DMS153 treated with DMSO at 0.1 percent for 48 hours (cell line): ENCODE data around the gene FCHO1.
"Not testable (repeated sequence)": the region's sequence is repeated elsewhere in the genome, so short reads cannot be mapped to it uniquely, and the experiment has no call there.

ENCODE experiments used
- DNase-seq: peaks from one replicate; lab custom pipeline; 2025; ENCODE audit not compliant: unreplicated experiment; lab: John Stamatoyannopoulos, UW

Gene FCHO1

DNA sequence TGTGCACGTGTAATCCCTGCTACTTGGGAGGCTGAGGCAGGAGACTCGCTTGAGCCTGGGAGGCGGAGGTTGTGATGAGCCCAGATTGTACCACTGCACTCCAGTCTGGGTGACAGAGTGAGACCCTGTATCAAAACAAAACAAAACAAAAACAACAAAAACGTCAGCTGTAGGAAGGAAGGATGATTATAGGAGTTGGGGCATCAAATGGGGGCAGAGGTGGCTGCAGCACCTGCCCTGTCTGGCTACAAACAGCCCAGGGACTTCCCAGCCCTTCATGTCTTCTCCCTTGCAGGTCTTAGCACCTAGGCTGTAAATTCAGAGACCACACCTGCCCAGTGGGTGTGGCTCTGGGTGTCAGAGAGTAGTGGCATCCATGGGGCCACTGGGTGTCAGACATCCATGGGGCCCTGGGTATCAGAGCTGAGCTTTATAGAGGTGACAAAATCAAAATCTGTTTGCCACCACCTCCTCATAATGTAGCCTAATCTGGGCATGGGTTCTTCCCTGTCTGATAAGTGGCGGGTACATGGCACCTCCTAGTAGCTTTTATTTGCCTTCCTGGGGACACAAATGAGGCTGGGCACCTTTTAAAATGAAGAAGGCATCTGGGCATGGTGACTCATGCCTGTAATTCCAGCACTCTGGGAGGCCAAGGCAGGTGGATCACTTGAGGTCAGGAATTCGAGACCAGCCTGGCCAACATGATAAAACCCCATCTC lies 38.9 kb downstream of the FCHO1 start:
- DNase-seq, result no peak

DNA sequence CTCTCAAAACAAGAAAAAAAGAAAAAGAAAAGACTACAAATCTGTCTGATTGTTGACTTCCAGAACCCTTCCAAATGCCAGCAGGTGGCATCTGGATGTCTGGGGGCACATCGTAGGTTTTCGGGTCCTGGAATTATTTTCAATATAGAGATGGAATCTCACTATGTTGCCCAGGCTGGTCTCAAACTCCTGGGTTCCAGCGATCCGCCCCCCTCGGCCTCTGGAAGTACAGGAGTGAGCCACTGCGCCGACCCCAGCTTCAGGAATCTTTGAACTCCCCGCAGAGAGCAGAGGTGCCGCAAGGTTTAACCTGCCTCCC lies 43.1 kb downstream of the FCHO1 start:
- no peak for DNase-seq

DNA sequence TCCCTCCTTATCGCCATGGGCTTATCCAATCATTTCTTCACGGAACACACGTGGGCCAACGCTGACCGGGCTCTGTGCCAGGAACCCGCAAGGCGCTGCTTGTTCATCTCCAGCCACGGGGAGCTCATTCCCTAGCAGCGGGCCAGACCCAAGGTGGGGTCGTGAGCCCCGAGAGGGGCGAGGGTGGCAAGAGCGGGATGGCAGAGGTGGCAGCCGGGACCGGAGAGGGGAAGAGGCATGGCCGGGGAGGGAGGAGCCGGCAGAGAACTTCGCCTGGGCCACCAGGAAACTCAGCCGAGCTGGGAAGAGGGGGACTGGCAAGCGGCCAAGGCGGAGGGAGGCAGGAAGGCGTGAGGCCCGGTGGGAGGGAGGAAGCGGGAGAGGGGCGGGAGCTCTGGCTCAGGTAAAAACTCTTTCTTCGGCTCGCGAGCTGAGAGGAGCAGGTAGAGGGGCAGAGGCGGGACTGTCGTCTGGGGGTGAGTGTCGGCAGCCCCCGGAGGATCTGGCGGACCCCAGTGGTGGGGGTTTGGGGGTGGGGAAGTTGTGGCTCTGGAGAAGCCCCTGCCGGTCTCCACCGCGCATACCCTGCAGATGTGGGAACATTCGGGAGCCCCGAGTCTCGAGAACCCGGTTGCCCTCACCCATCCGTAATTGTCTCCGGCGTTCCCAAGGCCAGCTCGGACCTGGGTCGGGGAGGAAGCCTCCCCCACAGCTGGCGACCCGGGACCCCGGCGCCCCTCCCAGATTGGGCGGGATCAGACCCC lies 43.6 kb downstream of the FCHO1 start, which contains the start of gene B3GNT3:
TSS of gene B3GNT3 (plus strand) at position 408 of the 764 bp plus-strand sequence. CDS start 12,670 bp downstream, outside the sequence.
- peak; percentile 40 for DNase-seq

DNA sequence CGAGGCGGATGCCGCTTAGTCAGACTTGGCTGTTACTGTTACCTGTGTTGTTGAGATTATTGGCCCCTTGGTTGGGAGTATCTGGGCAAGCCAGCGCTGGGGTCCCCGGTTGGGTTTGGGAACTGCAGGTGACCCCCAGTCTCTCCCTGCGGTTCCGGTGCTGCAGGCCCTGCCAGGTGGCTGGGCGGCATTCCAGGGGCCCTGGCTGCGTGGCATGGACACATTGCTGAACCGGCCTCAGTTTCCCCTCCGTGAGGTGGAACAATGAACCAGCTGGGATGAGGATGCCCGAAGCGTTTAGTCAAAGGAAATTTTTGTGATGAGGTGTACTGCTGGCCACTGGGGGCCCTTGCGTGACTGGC lies 44.2 kb downstream of the FCHO1 start:
- DNase-seq, result no peak

DNA sequence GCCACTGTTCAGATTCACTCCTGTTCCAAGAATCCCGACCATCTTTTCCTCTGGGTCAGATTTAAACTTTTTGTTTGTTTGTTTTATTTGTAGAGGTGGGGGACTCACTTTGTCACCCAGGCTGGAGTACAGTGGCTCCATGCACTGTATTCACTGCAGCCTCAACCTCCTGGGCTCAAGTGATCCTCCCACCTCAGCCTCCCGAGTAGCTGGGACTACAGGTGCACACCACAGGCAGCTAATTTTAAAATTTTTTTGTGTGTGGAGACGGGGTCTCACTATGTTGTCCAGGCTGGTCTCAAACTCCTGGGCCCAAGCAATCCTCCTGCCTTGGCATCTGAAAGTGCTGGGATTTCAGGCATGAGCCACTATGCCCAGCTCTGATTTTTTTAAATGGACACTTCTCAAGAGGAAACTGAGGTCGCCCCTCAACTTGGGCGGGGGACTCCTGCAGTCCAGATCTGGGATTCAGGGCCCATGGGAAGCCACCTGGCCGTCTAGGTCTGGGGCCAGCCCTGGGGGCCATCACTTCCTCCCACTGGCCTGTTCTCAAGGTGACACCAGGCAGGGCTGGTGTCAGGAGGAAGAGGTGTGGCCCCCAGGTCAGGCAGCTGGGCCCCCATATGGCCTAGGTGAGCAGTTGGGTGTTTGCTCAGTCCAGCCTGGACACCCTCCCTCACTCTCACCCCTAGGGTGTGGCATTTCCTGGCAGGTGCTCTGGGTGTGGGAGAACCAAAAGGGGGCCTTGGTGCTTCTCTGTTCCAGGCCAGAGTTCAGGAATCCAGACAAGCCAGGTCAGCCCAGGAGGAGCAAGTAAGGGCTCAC lies 44.9 kb downstream of the FCHO1 start:
- DNase-seq, result no peak

DNA sequence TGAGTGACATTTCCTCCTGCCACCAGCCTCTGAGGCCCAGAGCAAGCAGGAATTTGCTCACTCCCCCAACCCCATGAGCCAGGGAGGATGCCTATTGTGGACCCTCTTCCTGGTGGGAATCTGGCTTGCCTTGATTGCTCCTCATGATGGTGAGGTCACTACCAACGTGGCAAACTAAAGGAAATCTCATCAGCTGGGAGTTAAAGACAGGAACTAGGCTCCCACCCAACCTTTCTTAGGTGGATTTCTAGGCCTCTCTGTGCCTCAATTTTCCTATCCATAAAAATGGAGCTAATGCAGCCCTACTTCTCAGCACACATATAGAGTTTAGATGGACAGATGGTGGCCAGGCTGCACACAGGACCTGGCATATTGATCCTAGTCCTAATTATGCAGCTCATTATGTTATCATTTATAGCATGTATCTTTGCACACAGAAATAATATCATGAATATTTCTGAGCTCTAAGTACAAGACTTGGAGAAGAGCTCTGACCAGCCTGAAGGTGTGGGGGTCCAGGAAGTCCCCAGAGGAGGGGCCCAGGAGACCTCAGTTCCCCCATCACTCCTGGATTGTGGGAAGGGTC lies 45.7 kb downstream of the FCHO1 start:
- DNase-seq, result no peak

DNA sequence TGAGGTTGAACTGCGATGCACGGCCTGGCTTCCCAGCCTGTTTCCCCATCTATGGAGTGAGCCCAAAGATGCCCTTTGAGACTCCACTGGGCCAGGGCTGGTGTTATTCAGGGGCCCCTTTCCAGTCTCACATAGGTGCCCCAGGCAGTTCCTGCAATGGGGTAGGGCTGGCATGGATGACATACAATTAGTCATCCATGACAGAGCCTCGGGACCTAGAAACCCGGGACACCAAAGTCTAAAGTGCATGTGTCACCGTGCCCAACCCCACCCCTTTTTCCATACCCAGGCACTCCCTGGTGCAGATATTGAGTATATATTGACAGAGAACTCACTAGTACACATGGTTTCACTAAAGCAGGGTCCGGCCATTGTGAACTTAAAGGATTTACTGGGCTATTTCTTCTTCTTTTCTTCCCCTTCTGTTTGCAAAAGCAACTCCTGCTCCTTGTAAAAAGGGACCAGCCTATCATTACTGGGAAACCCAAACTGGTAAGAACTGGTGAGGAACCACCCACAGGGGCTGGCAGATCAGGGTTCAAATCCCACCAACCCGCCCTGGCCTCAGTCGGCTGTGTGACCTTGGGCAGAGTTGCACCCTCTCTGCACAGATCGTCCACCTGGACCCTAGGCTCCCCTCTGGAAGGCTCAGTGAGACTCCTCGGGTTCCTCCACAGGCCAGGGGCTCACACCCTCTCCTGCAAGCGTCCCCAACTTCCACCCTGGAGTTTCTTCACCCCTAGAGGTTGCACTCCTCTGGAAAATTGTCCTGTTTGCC lies 46.3 kb downstream of the FCHO1 start:
- DNase-seq, result no peak

DNA sequence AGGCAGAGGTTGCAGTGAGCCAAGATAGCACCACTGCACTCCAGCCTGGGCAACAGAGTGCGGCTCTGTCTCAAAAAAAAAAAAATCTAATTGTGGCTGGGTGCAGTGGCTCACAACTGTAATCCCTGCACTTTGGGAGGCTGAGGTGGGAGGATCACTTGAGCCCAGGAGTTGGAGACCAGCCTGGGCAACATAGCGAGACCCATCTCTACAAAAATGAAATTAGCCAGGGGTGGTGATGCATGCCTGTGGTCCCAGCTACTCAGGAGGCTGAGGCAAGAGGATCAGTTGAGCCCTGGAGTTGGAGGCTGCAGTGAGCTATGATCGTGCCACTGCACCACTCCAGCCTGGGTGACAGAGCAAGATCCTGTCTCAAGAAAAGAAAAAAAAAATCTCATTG lies 47.3 kb downstream of the FCHO1 start:
- DNase-seq, result not testable (repeated sequence)

DNA sequence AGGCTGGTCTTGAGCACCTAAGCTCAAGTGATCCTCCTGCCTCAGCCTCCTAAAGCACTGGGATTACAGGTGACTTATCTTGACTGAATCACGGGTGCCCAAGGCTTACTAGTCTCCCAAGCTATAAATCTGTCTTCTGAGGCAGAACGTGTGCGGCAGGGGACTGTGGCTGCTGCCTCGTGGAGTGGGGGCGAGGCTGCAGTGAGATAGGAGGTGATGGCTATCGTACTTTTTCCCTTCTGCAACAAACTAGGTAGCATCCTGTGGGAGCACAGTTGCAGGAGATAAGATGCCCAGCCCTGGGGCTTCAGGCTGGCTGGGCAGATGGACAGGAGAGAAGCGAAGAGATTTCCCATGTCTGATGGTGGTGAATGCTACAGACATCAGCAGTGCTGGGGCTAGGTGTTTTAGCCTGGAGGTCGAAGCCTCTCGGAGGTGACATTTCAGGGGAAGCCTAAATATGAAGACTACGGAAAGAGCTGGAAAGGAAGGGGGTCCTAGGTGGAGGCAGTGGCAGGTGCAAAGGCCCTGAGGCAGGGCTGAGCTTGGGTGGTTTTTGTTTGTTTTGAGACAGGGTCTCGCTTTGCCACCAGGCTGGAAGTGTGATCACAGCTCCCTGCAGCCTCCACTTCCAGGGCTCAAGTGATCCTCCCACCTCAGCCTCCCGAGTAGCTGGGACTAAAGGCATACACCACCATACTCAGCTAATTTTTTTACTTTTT lies 51.0 kb downstream of the FCHO1 start:
- DNase-seq, result no peak

DNA sequence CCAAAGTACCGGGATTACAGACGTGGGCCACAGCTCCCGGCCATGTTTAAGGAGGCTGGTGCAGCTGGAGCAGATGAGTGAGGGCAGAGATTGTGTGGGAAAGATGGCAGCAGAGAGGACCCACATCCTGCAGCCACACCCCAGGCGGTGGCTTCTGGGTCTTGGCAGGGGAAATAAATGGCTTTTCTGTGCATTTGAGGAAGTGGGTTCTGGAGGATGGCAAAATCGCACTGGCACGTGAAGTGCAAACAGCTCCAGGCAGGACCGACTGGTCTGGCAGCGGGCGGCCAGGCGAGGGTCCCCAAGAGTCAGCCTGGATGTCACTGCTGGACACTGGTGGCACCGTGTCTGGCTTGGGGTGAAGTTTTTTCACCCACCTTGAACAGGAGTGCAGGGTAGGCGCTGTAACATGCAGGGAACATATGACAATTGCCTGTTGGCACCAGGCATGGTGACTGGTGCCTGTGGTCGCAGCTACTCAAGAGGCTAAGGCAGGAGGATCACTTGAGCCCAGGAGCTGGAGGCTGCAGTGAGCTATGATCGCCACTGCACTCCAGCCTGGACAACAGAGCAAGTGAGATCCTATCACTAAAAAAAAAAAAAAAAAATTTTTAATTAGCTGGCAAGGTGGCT lies 52.1 kb downstream of the FCHO1 start:
- DNase-seq, result no peak

DNA sequence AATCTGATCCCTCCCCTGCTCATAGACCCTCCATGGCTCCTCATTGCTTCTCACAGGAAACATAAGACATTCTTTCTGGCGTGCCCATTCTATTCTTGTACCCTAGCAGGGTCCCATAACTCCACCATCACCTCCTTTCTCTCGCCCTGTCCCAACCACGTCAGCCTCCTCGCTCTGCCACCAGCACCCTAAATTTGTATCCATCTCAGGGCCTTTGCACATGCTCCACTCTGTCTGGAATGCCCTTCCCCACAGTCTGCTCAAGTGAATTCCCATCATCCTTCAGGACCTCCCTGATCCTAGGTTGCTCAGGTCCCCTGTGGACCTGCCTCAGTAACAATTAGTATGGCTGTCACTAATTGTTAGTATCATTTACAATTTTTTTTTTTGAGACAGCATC lies 54.1 kb downstream of the FCHO1 start:
- no peak for DNase-seq

DNA sequence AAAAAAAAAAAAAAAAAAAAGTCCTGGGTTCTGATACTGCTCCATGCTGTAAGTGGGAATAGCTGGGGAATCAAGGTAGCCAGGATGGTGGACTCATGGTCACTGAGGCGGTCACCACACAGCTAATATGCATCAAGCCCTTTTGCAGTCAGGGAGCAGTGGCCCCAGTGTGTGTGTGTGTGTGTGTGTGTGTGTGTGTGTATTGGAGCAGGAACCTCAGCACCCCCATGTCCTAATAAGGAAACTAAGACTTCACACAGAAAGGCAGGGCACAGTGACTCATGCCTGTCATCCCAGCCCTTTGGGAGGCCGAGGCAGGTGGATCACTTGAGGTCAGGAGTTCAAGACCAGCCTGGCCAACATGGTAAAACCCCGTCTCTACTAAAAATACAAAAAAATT lies 55.7 kb downstream of the FCHO1 start:
- DNase-seq, result no peak

DNA sequence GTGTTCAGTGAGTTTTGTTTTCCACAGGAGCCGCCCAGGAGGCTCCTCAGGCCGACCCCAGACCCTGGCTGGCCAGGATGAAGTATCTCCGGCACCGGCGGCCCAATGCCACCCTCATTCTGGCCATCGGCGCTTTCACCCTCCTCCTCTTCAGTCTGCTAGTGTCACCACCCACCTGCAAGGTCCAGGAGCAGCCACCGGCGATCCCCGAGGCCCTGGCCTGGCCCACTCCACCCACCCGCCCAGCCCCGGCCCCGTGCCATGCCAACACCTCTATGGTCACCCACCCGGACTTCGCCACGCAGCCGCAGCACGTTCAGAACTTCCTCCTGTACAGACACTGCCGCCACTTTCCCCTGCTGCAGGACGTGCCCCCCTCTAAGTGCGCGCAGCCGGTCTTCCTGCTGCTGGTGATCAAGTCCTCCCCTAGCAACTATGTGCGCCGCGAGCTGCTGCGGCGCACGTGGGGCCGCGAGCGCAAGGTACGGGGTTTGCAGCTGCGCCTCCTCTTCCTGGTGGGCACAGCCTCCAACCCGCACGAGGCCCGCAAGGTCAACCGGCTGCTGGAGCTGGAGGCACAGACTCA lies 56.5 kb downstream of the FCHO1 start:
- DNase-seq, result no peak

DNA sequence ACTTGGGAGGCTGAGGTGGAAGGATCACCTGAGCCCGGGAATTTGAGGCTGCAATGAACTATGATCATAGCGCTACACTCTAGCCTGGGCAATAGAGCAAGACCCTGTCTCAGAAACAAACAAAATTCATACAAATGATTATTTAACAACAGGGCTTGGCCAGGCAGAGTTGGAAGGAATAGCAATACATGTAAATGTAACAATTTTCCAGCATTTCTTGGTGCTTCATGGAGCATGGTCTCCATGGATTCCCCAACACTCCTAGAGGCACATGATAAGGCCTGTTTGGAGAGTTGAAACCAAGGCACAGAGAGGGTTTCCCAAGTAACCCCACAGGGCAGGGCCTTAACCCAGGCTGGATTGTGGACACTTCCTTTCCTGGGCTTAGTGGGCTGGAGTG lies 59.8 kb downstream of the FCHO1 start:
- DNase-seq, result no peak

DNA sequence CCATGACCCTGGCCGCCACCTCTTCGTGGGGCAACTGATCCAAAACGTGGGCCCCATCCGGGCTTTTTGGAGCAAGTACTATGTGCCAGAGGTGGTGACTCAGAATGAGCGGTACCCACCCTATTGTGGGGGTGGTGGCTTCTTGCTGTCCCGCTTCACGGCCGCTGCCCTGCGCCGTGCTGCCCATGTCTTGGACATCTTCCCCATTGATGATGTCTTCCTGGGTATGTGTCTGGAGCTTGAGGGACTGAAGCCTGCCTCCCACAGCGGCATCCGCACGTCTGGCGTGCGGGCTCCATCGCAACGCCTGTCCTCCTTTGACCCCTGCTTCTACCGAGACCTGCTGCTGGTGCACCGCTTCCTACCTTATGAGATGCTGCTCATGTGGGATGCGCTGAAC lies 60.4 kb downstream of the FCHO1 start:
- no peak for DNase-seq

DNA sequence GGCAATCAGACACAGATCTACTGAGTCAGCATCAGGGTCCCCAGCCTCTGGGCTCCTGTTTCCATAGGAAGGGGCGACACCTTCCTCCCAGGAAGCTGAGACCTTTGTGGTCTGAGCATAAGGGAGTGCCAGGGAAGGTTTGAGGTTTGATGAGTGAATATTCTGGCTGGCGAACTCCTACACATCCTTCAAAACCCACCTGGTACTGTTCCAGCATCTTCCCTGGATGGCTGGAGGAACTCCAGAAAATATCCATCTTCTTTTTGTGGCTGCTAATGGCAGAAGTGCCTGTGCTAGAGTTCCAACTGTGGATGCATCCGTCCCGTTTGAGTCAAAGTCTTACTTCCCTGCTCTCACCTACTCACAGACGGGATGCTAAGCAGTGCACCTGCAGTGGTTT lies 60.8 kb downstream of the FCHO1 start:
- no peak for DNase-seq

DNA sequence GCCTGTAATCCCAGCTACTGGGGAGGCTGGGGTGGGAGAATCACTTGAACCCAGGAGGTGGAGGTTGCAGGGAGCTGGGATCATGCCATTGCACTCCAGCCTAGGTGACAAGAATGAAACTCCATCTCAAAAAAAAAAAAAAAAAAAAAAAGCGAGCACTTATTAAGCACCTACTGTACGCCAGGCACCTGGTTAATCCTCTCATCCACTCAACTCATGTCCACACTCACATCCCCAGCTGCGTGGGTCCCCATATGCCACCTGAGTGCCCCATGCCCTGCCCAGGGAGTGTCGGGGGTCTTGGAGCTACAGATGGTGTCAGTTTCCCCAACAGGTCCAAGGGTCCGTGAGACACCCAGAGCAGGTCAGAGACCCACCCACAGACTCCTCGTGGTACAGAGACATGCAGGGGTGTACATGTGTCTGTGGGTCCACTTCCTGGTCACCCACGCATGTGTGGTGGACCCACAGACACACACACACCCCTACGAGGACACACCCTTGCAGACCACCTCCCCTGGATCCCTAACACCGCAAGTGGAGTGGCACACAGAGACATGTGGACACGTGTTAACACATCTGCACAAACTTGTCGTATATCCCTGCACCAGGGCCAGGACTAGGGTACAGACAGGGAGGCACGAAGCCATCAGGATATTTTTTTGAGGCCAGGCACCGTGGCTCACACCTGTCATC lies 66.5 kb downstream of the FCHO1 start:
- no peak for DNase-seq

DNA sequence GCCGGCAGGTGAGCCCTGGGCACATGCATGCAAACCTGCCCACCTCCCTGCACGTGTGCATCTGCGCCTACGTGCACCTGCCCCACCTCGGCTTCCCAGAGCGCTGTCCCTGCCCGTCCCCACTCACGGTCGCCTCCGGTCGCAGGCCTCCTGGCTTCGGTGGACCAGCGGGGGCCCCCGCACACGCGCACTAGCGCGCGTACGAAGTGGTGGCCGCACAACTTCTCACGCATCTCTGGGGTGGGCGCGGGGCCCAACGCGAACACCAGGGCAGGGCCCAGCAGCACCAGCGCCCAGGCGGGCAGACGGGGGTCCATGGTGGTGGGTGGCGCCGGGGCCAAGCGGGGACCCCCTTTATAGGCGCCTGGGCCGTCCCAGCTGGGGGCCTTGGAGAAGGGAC lies 69.9 kb downstream of the FCHO1 start, which contains the start of gene INSL3:
TSS of gene INSL3 (minus strand) at position 330 of the 400 bp plus-strand sequence. CDS start at position 317, 13 bp downstream.
- no peak for DNase-seq

DNA sequence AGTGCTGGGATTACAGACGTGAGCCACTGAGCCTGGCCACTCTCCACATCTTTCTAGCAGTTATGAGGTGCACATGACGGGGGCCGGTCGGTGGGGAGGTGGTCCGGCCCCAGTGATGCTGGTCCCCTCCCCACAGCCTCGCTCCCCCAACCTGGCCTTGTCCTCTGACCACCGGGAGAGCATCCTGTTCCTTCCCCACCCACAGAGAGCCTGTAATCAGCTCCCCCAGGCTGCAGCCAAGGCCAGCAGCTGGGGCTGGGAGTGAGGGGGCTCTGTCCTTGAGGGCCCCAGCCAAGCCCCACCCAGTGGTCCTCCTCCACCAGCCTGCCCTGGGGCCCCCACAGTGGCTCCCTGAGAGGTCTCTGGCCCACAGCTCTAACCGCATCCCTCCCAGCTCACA lies 73.1 kb downstream of the FCHO1 start:
- DNase-seq, result no peak
